KMS-11 (cell line): ENCODE data around the gene SLC17A2.

Experiments used
- H2AFZ ChIP-seq: fragments of 200-600 bp; sonication (generic); 2 replicates; pipeline ENCODE4 v1.6.1; 2016; ENCODE audit warnings: antibody characterized with exemption, mixed run types, low read depth
- H3K27ac ChIP-seq: fragments of 200-600 bp; sonication (generic); 2 replicates; pipeline ENCODE4 v1.6.1; 2016; ENCODE audit warnings: mild to moderate bottlenecking, mixed run types
- H3K27me3 ChIP-seq: fragments of 200-600 bp; sonication (generic); 2 replicates; pipeline ENCODE4 v1.6.1; 2017; ENCODE audit warnings: mild to moderate bottlenecking, low read depth, mixed run types, moderate library complexity; ENCODE audit not compliant: insufficient read depth
- H3K36me3 ChIP-seq: fragments of 200-600 bp; sonication (generic); 2 replicates; pipeline ENCODE4 v1.6.1; 2017; ENCODE audit warnings: mild to moderate bottlenecking, mixed run types; ENCODE audit not compliant: insufficient read depth
- H3K4me1 ChIP-seq: fragments of 200-600 bp; sonication (generic); 2 replicates; pipeline ENCODE4 v1.6.1; 2016; ENCODE audit warnings: mild to moderate bottlenecking, low read depth, mixed run types; ENCODE audit not compliant: poor library complexity, severe bottlenecking
- H3K4me2 ChIP-seq: fragments of 200-600 bp; sonication (generic); 2 replicates; pipeline ENCODE4 v1.7.0; 2016; ENCODE audit warnings: mild to moderate bottlenecking, mixed run types
- H3K4me3 ChIP-seq: fragments of 200-600 bp; sonication (generic); IDR thresholded peaks from 2 replicates; pipeline ENCODE4 v1.6.1; 2017; ENCODE audit warnings: low read depth, low read length, mixed read lengths; ENCODE audit not compliant: insufficient read depth
- H3K79me2 ChIP-seq: fragments of 200-600 bp; sonication (generic); 2 replicates; pipeline ENCODE4 v1.6.1; 2016; ENCODE audit warnings: low read depth, mixed run types; ENCODE audit not compliant: insufficient read depth
- H3K9ac ChIP-seq: fragments of 200-600 bp; sonication (generic); 2 replicates; pipeline ENCODE4 v1.6.1; 2016; ENCODE audit warnings: mild to moderate bottlenecking, mixed run types
- H4K20me1 ChIP-seq: fragments of 200-600 bp; sonication (generic); 2 replicates; pipeline ENCODE4 v1.6.1; 2016; ENCODE audit warnings: mild to moderate bottlenecking, mixed run types; ENCODE audit not compliant: insufficient read depth
- CTCF ChIP-seq: fragments of 200-600 bp; sonication (generic); conservative IDR thresholded peaks from 2 replicates; pipeline ENCODE4 v1.6.1; 2017; ENCODE audit warnings: low read depth, mild to moderate bottlenecking, antibody characterized with exemption, low read length, moderate library complexity, mixed read lengths

The SLC17A2 gene

DNA sequence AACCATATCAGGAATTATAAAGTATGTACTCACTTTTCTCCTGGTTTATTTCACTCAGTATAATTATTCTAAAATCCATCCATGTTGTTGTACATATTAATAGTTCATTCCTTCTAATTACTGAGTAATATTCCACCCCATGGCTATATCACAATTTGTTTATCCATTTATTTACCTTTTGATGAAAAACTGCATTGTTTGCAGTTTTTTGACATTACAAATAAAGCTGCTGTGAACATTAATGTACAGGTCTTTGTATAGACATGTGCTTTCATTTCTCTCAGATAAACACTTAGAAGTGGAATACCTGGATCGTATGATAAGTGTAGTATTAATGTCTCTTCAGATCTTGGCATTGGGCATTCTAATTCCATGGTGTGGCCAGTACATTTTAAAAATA lies 60.7 kb downstream of the SLC17A2 start:
- Histone ChIP-seq H2AFZ (no peak overlapping the region), H3K9ac (no peak overlapping the region), H3K4me2 (no peak overlapping the region), H3K4me1 (no peaks in the 10 kb centered on the region), H3K27me3 (no peaks in the 10 kb centered on the region), H3K27ac (no peak overlapping the region), H3K36me3 (no peaks in the 10 kb centered on the region), H4K20me1 (no peaks in the 10 kb centered on the region), H3K4me3 (no peak overlapping the region), H3K79me2 (no peaks in the 10 kb centered on the region)
- TF ChIP-seq CTCF = no peak

- Histone ChIP-seq H3K4me1 (no peaks in the 10 kb centered on the region), H3K27ac (no peak overlapping the region), H3K9ac (no peak overlapping the region), H3K36me3 (no peaks in the 10 kb centered on the region), H3K4me2 (no peak overlapping the region), H3K4me3 (no peak overlapping the region), H2AFZ (no peak overlapping the region), H3K27me3 (no peaks in the 10 kb centered on the region), H3K79me2 (no peaks in the 10 kb centered on the region), H4K20me1 (no peaks in the 10 kb centered on the region)
- no peak for TF ChIP-seq CTCF
Observed at GRCh38 chr6:25868436-25869183, 61.9 kb downstream of the SLC17A2 start.

- TF ChIP-seq CTCF = no peak
- H4K20me1 ChIP-seq = no peaks in the 10 kb centered on the region
- H2AFZ ChIP-seq = no peak overlapping the region
- no peaks in the 10 kb centered on the region for H3K79me2 ChIP-seq
- no peaks in the 10 kb centered on the region for H3K4me1 ChIP-seq
- no peak overlapping the region for H3K4me2 ChIP-seq
- no peak overlapping the region for H3K27ac ChIP-seq
- no peaks in the 10 kb centered on the region for H3K36me3 ChIP-seq
- H3K9ac ChIP-seq = no peak overlapping the region
- no peak overlapping the region for H3K4me3 ChIP-seq
- H3K27me3 ChIP-seq = no peaks in the 10 kb centered on the region
Observed at GRCh38 chr6:25866011-25866410, 64.5 kb downstream of the SLC17A2 start.

DNA sequence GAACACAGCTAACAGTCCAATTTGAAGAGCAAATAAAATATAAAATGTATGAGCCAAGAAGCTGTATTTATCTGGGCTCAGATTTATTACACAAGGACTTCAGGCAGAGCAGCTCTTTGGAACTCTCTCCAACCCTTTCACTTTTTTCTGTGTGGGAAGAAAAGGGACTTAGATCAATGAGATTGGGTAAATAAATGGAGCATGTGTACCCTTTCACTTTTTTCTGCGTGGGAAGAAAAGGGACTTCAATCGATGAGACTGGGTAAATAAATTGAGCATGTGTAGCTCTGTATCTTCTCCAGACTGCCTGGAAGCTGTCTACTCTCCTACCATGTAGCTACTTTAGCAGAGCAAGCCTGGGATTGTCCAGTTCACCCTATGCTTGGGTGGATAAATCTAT lies 67.1 kb downstream of the SLC17A2 start:
- Histone ChIP-seq H3K27ac (no peak overlapping the region), H4K20me1 (no peaks in the 10 kb centered on the region), H3K79me2 (no peaks in the 10 kb centered on the region), H3K4me3 (no peak overlapping the region), H3K36me3 (no peaks in the 10 kb centered on the region), H2AFZ (no peak overlapping the region), H3K9ac (no peak overlapping the region), H3K4me1 (no peaks in the 10 kb centered on the region), H3K4me2 (no peak overlapping the region), H3K27me3 (no peaks in the 10 kb centered on the region)
- no peak for TF ChIP-seq CTCF
